22Rv1 (cell line): ENCODE results near the gene TCF7L1.

Source experiments
- H3K27ac ChIP-seq: fragments of 450-650 bp; 2 replicates; pipeline ENCODE4 v1.5.1; 2017
- ZFX ChIP-seq: fragments of 450-650 bp; IDR thresholded peaks from 2 replicates; pipeline ENCODE4 v1.6.1; 2017; ENCODE audit warnings: antibody characterized with exemption, borderline replicate concordance
- TF ChIP-seq, protein P1 (sequence below): fragments of 450-650 bp; IDR thresholded peaks from 2 replicates; pipeline ENCODE4 v1.5.1; 2017; ENCODE audit warnings: mild to moderate bottlenecking

Gene TCF7L1

DNA sequence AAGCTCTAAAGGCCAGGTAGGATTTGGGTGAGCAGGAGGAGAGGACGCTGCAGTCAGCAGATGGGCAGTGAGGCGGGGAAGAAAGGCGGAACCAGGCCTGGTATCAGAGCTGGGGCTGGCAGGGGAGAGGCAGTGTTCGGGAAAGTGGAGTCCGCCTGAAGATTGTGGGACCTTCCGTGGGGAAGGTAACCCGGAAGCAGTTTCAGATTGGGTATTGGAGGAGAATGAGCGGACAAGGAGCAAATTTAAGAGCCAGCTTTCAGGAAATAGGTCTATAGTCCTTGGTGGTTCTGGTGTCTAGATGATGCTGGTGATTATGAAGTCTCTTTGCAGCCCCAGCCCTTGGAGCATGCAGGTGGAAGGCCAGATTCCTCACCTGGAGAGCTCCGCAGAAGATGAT lies 51.0 kb downstream of the TCF7L1 start:
- H3K27ac ChIP-seq: no peak overlapping the region
- TF ChIP-seq, protein P1, sequence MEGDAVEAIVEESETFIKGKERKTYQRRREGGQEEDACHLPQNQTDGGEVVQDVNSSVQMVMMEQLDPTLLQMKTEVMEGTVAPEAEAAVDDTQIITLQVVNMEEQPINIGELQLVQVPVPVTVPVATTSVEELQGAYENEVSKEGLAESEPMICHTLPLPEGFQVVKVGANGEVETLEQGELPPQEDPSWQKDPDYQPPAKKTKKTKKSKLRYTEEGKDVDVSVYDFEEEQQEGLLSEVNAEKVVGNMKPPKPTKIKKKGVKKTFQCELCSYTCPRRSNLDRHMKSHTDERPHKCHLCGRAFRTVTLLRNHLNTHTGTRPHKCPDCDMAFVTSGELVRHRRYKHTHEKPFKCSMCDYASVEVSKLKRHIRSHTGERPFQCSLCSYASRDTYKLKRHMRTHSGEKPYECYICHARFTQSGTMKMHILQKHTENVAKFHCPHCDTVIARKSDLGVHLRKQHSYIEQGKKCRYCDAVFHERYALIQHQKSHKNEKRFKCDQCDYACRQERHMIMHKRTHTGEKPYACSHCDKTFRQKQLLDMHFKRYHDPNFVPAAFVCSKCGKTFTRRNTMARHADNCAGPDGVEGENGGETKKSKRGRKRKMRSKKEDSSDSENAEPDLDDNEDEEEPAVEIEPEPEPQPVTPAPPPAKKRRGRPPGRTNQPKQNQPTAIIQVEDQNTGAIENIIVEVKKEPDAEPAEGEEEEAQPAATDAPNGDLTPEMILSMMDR: no peak
- TF ChIP-seq ZFX: no peak

- TF ChIP-seq, protein P1: no peak
- no peak for TF ChIP-seq ZFX
- H3K27ac ChIP-seq: no peak overlapping the region
These were observed 51.8 kb downstream of the TCF7L1 start for GRCh38 chr2:85184990-85185389.

- H3K27ac ChIP-seq: no peak overlapping the region
- TF ChIP-seq, protein P1: no peak
- TF ChIP-seq ZFX: no peak
These were observed 52.3 kb downstream of the TCF7L1 start for GRCh38 chr2:85185431-85185940.

DNA sequence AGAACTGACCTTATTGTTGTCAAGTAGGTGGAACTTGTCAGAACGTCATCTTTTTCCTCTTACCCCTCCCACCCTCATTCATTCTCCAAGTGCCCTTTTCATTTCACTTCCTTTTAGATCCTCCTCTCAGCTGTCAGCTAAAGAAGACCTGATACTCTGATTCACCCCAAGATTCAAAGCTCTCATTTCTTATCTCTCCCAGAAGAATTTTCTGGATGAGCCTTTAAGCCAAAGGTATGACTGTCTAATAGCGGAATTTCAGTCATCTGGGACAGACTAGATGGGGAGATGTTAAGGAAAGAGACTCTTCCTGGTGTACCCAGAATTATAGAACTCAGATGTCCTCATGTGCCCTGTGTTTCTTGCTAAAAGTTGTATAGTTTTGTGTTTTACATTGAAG lies 53.9 kb downstream of the TCF7L1 start:
- TF ChIP-seq, protein P1: no peak
- no peak for TF ChIP-seq ZFX

DNA sequence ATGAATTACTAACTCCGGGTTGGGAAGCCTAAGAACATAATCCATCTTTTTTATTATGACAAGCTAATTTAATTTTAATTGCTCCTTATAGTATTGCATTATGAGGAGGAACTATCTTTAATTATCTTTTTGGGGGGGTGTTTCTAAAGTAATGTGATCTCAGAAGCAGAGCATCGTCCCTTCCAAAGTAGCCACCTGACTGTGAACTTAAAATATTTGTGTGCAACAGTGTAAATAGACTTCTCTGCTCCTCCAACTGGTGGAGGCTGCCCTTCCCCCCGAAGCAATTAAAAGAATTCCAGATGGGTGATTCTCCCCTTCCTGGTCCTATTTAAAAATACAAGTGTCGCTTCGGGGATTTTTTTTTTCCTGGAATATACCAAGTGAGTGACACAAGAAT lies 55.7 kb downstream of the TCF7L1 start:
- no peak overlapping the region for H3K27ac ChIP-seq
- no peak for TF ChIP-seq ZFX
- TF ChIP-seq, protein P1: no peak

More for the DNA sequence above, 53.9 kb downstream of the TCF7L1 start:
- H3K27ac ChIP-seq: no peak overlapping the region

GRCh38 chr2:85189606-85190270 lies 56.5 kb downstream of the TCF7L1 start:
- TF ChIP-seq, protein P1: no peak
- no peak for TF ChIP-seq ZFX
- no peak overlapping the region for H3K27ac ChIP-seq

DNA sequence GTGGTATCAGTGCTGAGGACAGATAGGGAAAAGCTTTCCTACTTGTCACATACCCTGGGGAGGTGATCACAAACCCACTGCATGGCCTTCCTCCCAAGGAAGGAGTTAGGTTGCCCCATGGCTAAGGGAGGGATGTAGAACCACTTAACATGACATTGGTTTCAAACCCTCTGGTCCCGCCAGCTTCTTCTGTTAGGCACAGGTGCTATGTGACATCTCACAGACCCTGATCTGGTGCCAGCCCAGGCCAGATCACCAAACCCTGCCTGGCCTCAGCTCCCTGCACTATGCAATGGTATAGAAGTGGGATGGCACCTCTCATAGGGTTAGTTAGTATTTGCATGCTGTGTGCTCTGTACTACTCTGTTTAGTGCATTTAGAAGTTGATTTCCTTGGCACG lies 58.0 kb downstream of the TCF7L1 start:
- TF ChIP-seq ZFX: no peak
- TF ChIP-seq, protein P1: no peak
- H3K27ac ChIP-seq: no peak overlapping the region
